Parathyroid adenoma (tissue), 2 donors: ENCODE results near the gene OLIG1.

Experiments
- H2AFZ ChIP-seq: fragments of 300-600 bp; sonication (generic); one replicate; pipeline ENCODE4 v1.7.0; 2017; ENCODE audit warnings: antibody characterized with exemption, mild to moderate bottlenecking
- H3K27ac ChIP-seq: fragments of 300-600 bp; sonication (generic); one replicate; pipeline ENCODE4 v1.7.0; 2017
- H3K27me3 ChIP-seq: fragments of 300-600 bp; sonication (generic); one replicate; pipeline ENCODE4 v1.7.0; 2017; ENCODE audit warnings: low read length; ENCODE audit not compliant: control insufficient read depth, insufficient read depth
- H3K36me3 ChIP-seq: fragments of 300-600 bp; sonication (generic); one replicate; pipeline ENCODE4 v1.7.0; 2017; ENCODE audit warnings: low read length; ENCODE audit not compliant: control insufficient read depth, insufficient read depth
- H3K4me1 ChIP-seq: fragments of 300-600 bp; sonication (generic); one replicate; pipeline ENCODE4 v1.7.0; 2017; ENCODE audit warnings: control low read depth
- H3K4me2 ChIP-seq: fragments of 300-600 bp; sonication (generic); one replicate; pipeline ENCODE4 v1.7.0; 2017; ENCODE audit warnings: low read length
- H3K4me3 ChIP-seq: fragments of 300-600 bp; sonication (generic); one replicate; pipeline ENCODE4 v1.7.0; 2017; ENCODE audit warnings: low read depth, low read length
- H3K79me2 ChIP-seq: fragments of 300-600 bp; sonication (generic); one replicate; pipeline ENCODE4 v1.7.0; 2017; ENCODE audit warnings: control low read depth
- H3K9ac ChIP-seq: fragments of 300-600 bp; sonication (generic); one replicate; pipeline ENCODE4 v1.7.0; 2017; ENCODE audit warnings: mild to moderate bottlenecking
- H3K9me3 ChIP-seq: fragments of 300-600 bp; sonication (generic); one replicate; pipeline ENCODE4 v1.7.0; 2017; ENCODE audit warnings: low read length; ENCODE audit not compliant: control insufficient read depth
- CTCF ChIP-seq: fragments of 300-600 bp; sonication (generic); IDR thresholded peaks from one replicate; pipeline ENCODE4 v1.7.0; 2017; ENCODE audit warnings: antibody characterized with exemption, mild to moderate bottlenecking
- donor health status: primary hyperparathyroidism.

The OLIG1 gene

GRCh38 chr21:33025106-33025488 lies 44.8 kb upstream of the OLIG1 start:
- H3K4me1 ChIP-seq = no peaks in the 10 kb centered on the region

GRCh38 chr21:33025489-33026442 lies 44.2 kb upstream of the OLIG1 start, which contains the start of gene OLIG2:
Gene OLIG2, plus strand, starts transcription at chr21:33025935. Its CDS starts 928 bp downstream, at chr21:33026863.
- no peak for TF ChIP-seq CTCF
- Histone ChIP-seq H3K4me2 (no peak within 1 kb of the TSS), H3K79me2 (no peaks in the 10 kb centered on the region), H3K4me1 (no peaks in the 10 kb centered on the region), H3K27ac (no peak within 1 kb of the TSS), H2AFZ (no peak within 1 kb of the TSS), H3K36me3 (no peaks in the 10 kb centered on the region), H3K27me3 (peaks cover 7% of the 10 kb centered on the region), H3K9me3 (no peaks in the 10 kb centered on the region), H3K4me3 (no peak within 1 kb of the TSS), H3K9ac (no peak within 1 kb of the TSS)

More at GRCh38 chr21:33025106-33025488, 44.8 kb upstream of the OLIG1 start:
- Histone ChIP-seq H3K27me3 (peaks cover 6% of the 10 kb centered on the region), H3K9ac (no peak overlapping the region), H3K4me3 (no peak overlapping the region), H3K27ac (no peak overlapping the region), H3K36me3 (no peaks in the 10 kb centered on the region), H3K9me3 (no peaks in the 10 kb centered on the region), H3K79me2 (no peaks in the 10 kb centered on the region), H2AFZ (no peak overlapping the region), H3K4me2 (no peak overlapping the region)
- no peak for TF ChIP-seq CTCF

GRCh38 chr21:33026443-33026858 lies 43.5 kb upstream of the OLIG1 start:
- Histone ChIP-seq H3K4me1 (no peaks in the 10 kb centered on the region), H2AFZ (no peak overlapping the region), H3K4me3 (no peak overlapping the region), H3K36me3 (no peaks in the 10 kb centered on the region), H3K27ac (no peak overlapping the region), H3K9me3 (no peaks in the 10 kb centered on the region), H3K27me3 (peaks cover 7% of the 10 kb centered on the region), H3K4me2 (no peak overlapping the region), H3K79me2 (no peaks in the 10 kb centered on the region), H3K9ac (no peak overlapping the region)
- TF ChIP-seq CTCF = no peak

- no peaks in the 10 kb centered on the region for H3K79me2 ChIP-seq
- H2AFZ ChIP-seq = no peak overlapping the region
- H3K27me3 ChIP-seq = peaks cover 7% of the 10 kb centered on the region
- no peak overlapping the region for H3K4me3 ChIP-seq
- no peak overlapping the region for H3K27ac ChIP-seq
- H3K4me2 ChIP-seq = no peak overlapping the region
- no peaks in the 10 kb centered on the region for H3K36me3 ChIP-seq
- H3K9me3 ChIP-seq = no peaks in the 10 kb centered on the region
- no peaks in the 10 kb centered on the region for H3K4me1 ChIP-seq
- no peak overlapping the region for H3K9ac ChIP-seq
- TF ChIP-seq CTCF = no peak
These were observed 43.0 kb upstream of the OLIG1 start for GRCh38 chr21:33026878-33027400.
